ENCODE results near the gene EPS15. TPM values are rescaled to one million over a fixed set of nuclear protein-coding genes. Genes with fewer than 3 reads are reported as not detected.

EPS15 gene
- total and polyA plus RNA-seq, 2 experiments from 2014 or later, result 31.0 to 76.5 TPM

DNA sequence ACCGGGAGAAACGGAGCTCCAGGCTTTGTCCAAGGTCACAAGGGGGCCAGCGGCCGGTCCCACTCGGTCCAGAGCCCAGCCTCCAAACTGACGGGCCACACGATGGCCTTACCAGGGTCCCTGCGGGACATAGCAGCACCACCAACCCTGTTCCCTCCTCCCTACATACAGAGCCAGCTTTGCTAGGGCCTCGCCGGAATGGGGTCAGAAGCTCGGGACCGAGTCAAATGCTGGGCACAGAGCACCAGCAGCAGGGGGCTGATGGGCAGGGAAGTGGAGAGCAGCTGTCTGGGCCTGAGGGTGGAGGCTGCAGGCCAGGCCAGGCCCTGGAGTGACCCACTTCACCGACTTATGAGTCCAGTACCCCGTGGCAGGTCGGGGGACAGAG lies 173.8 kb downstream of the EPS15 start (continued):
- TF ChIP-seq, protein P1, sequence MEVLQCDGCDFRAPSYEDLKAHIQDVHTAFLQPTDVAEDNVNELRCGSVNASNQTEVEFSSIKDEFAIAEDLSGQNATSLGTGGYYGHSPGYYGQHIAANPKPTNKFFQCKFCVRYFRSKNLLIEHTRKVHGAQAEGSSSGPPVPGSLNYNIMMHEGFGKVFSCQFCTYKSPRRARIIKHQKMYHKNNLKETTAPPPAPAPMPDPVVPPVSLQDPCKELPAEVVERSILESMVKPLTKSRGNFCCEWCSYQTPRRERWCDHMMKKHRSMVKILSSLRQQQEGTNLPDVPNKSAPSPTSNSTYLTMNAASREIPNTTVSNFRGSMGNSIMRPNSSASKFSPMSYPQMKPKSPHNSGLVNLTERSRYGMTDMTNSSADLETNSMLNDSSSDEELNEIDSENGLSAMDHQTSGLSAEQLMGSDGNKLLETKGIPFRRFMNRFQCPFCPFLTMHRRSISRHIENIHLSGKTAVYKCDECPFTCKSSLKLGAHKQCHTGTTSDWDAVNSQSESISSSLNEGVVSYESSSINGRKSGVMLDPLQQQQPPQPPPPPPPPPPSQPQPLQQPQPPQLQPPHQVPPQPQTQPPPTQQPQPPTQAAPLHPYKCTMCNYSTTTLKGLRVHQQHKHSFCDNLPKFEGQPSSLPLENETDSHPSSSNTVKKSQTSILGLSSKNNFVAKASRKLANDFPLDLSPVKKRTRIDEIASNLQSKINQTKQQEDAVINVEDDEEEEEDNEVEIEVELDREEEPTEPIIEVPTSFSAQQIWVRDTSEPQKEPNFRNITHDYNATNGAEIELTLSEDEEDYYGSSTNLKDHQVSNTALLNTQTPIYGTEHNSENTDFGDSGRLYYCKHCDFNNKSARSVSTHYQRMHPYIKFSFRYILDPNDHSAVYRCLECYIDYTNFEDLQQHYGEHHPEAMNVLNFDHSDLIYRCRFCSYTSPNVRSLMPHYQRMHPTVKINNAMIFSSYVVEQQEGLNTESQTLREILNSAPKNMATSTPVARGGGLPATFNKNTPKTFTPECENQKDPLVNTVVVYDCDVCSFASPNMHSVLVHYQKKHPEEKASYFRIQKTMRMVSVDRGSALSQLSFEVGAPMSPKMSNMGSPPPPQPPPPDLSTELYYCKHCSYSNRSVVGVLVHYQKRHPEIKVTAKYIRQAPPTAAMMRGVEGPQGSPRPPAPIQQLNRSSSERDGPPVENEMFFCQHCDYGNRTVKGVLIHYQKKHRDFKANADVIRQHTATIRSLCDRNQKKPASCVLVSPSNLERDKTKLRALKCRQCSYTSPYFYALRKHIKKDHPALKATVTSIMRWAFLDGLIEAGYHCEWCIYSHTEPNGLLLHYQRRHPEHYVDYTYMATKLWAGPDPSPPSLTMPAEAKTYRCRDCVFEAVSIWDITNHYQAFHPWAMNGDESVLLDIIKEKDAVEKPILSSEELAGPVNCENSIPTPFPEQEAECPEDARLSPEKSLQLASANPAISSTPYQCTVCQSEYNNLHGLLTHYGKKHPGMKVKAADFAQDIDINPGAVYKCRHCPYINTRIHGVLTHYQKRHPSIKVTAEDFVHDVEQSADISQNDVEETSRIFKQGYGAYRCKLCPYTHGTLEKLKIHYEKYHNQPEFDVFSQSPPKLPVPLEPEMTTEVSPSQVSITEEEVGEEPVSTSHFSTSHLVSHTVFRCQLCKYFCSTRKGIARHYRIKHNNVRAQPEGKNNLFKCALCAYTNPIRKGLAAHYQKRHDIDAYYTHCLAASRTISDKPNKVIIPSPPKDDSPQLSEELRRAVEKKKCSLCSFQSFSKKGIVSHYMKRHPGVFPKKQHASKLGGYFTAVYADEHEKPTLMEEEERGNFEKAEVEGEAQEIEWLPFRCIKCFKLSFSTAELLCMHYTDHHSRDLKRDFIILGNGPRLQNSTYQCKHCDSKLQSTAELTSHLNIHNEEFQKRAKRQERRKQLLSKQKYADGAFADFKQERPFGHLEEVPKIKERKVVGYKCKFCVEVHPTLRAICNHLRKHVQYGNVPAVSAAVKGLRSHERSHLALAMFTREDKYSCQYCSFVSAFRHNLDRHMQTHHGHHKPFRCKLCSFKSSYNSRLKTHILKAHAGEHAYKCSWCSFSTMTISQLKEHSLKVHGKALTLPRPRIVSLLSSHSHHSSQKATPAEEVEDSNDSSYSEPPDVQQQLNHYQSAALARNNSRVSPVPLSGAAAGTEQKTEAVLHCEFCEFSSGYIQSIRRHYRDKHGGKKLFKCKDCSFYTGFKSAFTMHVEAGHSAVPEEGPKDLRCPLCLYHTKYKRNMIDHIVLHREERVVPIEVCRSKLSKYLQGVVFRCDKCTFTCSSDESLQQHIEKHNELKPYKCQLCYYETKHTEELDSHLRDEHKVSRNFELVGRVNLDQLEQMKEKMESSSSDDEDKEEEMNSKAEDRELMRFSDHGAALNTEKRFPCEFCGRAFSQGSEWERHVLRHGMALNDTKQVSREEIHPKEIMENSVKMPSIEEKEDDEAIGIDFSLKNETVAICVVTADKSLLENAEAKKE (CRISPR knock-in tag; IDR thresholded peaks at IDR 0.05), result no peak
- no peak for TF ChIP-seq ZNF114 (CRISPR knock-in tag; IDR thresholded peaks at IDR 0.05)
- no peak for TF ChIP-seq ZNF331 (CRISPR knock-in tag; IDR thresholded peaks at IDR 0.05; ENCODE audit: low read depth)

DNA sequence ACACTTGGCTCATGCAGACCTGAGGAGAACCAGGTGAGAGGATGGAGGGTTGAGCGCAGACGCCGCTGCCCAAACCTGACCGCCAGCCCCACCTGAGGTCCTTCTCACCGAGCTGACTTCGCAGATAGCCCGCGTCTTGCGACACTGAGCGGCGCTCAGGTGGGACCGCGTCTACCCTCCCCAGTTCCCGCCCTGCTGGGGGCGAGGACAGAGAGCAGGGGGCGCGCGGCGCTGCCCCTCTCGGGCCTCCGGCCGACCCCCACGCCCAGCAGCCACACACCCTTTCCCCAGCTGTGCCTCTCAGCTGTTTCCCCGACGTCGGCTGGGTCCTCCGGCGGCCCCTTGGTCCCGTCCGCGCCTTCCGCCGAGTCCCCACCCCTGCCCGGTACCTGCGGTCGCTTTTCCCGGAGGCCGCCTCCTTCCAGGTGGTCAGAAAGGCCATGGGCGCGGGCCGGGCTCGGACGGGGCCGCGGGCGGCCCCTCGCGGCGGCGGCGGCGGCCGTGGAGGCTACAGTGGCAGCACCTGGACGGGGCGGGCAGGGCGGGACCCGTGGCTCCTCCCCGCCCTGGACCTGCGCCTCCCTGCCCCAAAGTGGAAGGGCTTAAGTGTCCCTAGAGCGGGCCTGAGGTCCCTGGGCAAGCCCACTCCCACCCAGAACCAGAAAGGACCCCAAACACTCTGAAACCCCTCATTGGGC lies 174.3 kb downstream of the EPS15 start:
- ATAC-seq (peak; percentile 85), DNase-seq (ENCODE audit: low spot score) (peak; percentile 69)
- H3K79me2 ChIP-seq (replicated peaks; ENCODE audit: insufficient read depth), result no peaks in the 10 kb centered on the region
- H3K36me3 ChIP-seq (ENCODE audit: insufficient read depth), result no peaks in the 10 kb centered on the region
- Mint-ChIP-seq H3K36me3 (ENCODE audit: low read depth) (no peaks in the 10 kb centered on the region), H3K4me1 (peaks cover 9% of the 10 kb centered on the region), H3K9me3 (no peaks in the 10 kb centered on the region), H3K27ac (no peak overlapping the region), H3K4me3 (peak overlapping the region; percentile 62), H3K27me3 (ENCODE audit: insufficient read depth, low read depth, poor library complexity) (peaks cover 24% of the 10 kb centered on the region)
- peaks cover 5% of the 10 kb centered on the region; the same call in 1 of the 2 replicates for H3K4me1 ChIP-seq (ENCODE audit: insufficient read depth)
- no peaks in the 10 kb centered on the region for H4K20me1 ChIP-seq (replicated peaks; ENCODE audit: insufficient read depth)
- peak overlapping the region; percentile 96 for H2AFZ ChIP-seq
- no peak overlapping the region for H3K27ac ChIP-seq (ENCODE audit: low read depth)
- H3F3A ChIP-seq (replicated peaks; ENCODE audit: low read depth), result 0 out of 2 replicates have a peak, but pooled peaks cover 3% of the 10 kb centered on the region
- H3K4me3 ChIP-seq, result peak overlapping the region; percentile 63
- H3K9me2 ChIP-seq (ENCODE audit: insufficient read depth), result no peaks in the 10 kb centered on the region
- peak; percentile 2 for TF ChIP-seq EZH2 (IDR thresholded peaks at IDR 0.05; ENCODE audit: low read depth, unreplicated experiment)
- TF ChIP-seq JUNB (IDR thresholded peaks at IDR 0.05; ENCODE audit: unreplicated experiment), result no peak
- peak in 1 of 2 experiments; percentile 19; a peak in 1 of 4 replicates for TF ChIP-seq CTCF (conservative IDR thresholded peaks at IDR 0.05; ENCODE audit: low read depth in 2 of 2)
- H3K27me3 ChIP-seq (ENCODE audit: insufficient read depth), result peaks cover 15% of the 10 kb centered on the region
- H3K4me2 ChIP-seq, result peak overlapping the region; percentile 82
